Measurements from ENCODE around the gene COL20A1.

Gene COL20A1

DNA sequence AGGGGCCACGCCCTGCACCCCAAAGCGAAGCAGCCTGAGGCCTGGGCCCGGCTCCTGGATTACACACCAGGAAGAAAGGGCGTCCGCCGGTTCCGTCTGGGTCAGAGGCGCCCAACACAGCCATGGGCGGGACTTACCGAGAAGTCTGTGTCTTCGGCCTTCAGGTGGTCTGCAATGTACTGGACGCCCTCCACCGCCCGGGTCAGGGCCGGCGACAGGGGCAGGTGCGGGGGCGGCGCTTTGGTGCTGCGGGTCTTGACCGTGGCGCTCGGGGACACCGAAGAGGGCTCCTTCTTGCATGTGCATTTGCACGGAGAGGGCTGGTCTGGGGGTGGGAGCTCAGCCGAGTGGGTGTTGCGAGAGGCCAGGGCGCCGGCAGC, 56.5 kb downstream of the COL20A1 start:
- no peaks in the 10 kb centered on the region for H3K9me3 ChIP-seq (ENCODE audit: severe bottlenecking)
- H3K4me3 ChIP-seq (ENCODE audit: severe bottlenecking): no peak overlapping the region
- H3K4me1 ChIP-seq (ENCODE audit: insufficient read depth, poor library complexity, severe bottlenecking): no peaks in the 10 kb centered on the region
- DNase-seq (ENCODE audit: low spot score): no peak
- peaks cover 22% of the 10 kb centered on the region for H3K27me3 ChIP-seq (ENCODE audit: insufficient read depth, poor library complexity, severe bottlenecking)
- no peaks in the 10 kb centered on the region for H3K36me3 ChIP-seq (ENCODE audit: low read depth)
- no peak for ATAC-seq (ENCODE audit: low read depth)
- no peak overlapping the region for H3K27ac ChIP-seq (ENCODE audit: poor library complexity, severe bottlenecking)
- TF ChIP-seq, protein P1, sequence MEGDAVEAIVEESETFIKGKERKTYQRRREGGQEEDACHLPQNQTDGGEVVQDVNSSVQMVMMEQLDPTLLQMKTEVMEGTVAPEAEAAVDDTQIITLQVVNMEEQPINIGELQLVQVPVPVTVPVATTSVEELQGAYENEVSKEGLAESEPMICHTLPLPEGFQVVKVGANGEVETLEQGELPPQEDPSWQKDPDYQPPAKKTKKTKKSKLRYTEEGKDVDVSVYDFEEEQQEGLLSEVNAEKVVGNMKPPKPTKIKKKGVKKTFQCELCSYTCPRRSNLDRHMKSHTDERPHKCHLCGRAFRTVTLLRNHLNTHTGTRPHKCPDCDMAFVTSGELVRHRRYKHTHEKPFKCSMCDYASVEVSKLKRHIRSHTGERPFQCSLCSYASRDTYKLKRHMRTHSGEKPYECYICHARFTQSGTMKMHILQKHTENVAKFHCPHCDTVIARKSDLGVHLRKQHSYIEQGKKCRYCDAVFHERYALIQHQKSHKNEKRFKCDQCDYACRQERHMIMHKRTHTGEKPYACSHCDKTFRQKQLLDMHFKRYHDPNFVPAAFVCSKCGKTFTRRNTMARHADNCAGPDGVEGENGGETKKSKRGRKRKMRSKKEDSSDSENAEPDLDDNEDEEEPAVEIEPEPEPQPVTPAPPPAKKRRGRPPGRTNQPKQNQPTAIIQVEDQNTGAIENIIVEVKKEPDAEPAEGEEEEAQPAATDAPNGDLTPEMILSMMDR (IDR thresholded peaks at IDR 0.05; ENCODE audit: poor library complexity, severe bottlenecking): no peak

GRCh38 chr20:63350196-63350595, 57.2 kb downstream of the COL20A1 start:
- no peak overlapping the region for H3K27ac ChIP-seq (ENCODE audit: poor library complexity, severe bottlenecking)
- H3K36me3 ChIP-seq (ENCODE audit: low read depth): no peaks in the 10 kb centered on the region
- DNase-seq (ENCODE audit: low spot score) (no peak), ATAC-seq (ENCODE audit: low read depth) (no peak)
- no peaks in the 10 kb centered on the region for H3K9me3 ChIP-seq (ENCODE audit: severe bottlenecking)
- no peak overlapping the region for H3K4me3 ChIP-seq (ENCODE audit: severe bottlenecking)
- peaks cover 17% of the 10 kb centered on the region for H3K27me3 ChIP-seq (ENCODE audit: insufficient read depth, poor library complexity, severe bottlenecking)
- TF ChIP-seq, protein P1 (IDR thresholded peaks at IDR 0.05; ENCODE audit: poor library complexity, severe bottlenecking): no peak
- no peaks in the 10 kb centered on the region for H3K4me1 ChIP-seq (ENCODE audit: insufficient read depth, poor library complexity, severe bottlenecking)

GRCh38 chr20:63350597-63351325, 57.8 kb downstream of the COL20A1 start:
- H3K4me1 ChIP-seq (ENCODE audit: insufficient read depth, poor library complexity, severe bottlenecking): no peaks in the 10 kb centered on the region
- TF ChIP-seq, protein P1 (IDR thresholded peaks at IDR 0.05; ENCODE audit: poor library complexity, severe bottlenecking): no peak
- no peaks in the 10 kb centered on the region for H3K36me3 ChIP-seq (ENCODE audit: low read depth)
- H3K4me3 ChIP-seq (ENCODE audit: severe bottlenecking): no peak overlapping the region
- ATAC-seq (ENCODE audit: low read depth): no peak
- no peak overlapping the region for H3K27ac ChIP-seq (ENCODE audit: poor library complexity, severe bottlenecking)
- H3K9me3 ChIP-seq (ENCODE audit: severe bottlenecking): no peaks in the 10 kb centered on the region
- peaks cover 12% of the 10 kb centered on the region for H3K27me3 ChIP-seq (ENCODE audit: insufficient read depth, poor library complexity, severe bottlenecking)
- no peak for DNase-seq (ENCODE audit: low spot score)

- no peaks in the 10 kb centered on the region for H3K36me3 ChIP-seq (ENCODE audit: low read depth)
- H3K27me3 ChIP-seq (ENCODE audit: insufficient read depth, poor library complexity, severe bottlenecking): peaks cover 6% of the 10 kb centered on the region
- DNase-seq (ENCODE audit: low spot score) (no peak), ATAC-seq (ENCODE audit: low read depth) (no peak)
- TF ChIP-seq, protein P1 (IDR thresholded peaks at IDR 0.05; ENCODE audit: poor library complexity, severe bottlenecking): no peak
- H3K4me1 ChIP-seq (ENCODE audit: insufficient read depth, poor library complexity, severe bottlenecking): no peaks in the 10 kb centered on the region
- no peak overlapping the region for H3K27ac ChIP-seq (ENCODE audit: poor library complexity, severe bottlenecking)
- H3K9me3 ChIP-seq (ENCODE audit: severe bottlenecking): no peaks in the 10 kb centered on the region
- no peak overlapping the region for H3K4me3 ChIP-seq (ENCODE audit: severe bottlenecking)
Measured at GRCh38 chr20:63351326-63351700, 58.3 kb downstream of the COL20A1 start.
